Activated naive CD8-positive, alpha-beta T cell treated with anti-CD3 and anti-CD28 coated beads, Interleukin-2, amount 50 U/mL, for 24 hours (primary cell): ENCODE measurements around the gene DOK6.

Experiments used
- ATAC-seq: fragments of 150-1000 bp; cut with Tn5 transposase; one replicate; pipeline ENCODE4 v1.10.0; 2021
- DNase-seq: peaks from one replicate; pipeline ENCODE4 v3.0.0; 2021
- H3K27ac Mint-ChIP-seq: one replicate; pipeline ENCODE4 v1.8.0; 2021; ENCODE audit warnings: mild to moderate bottlenecking, mixed read lengths
- H3K27me3 Mint-ChIP-seq: one replicate; pipeline ENCODE4 v1.8.0; 2021; ENCODE audit warnings: mixed read lengths
- H3K36me3 Mint-ChIP-seq: one replicate; pipeline ENCODE4 v1.8.0; 2021; ENCODE audit warnings: low read depth, mixed read lengths
- H3K4me1 Mint-ChIP-seq: one replicate; pipeline ENCODE4 v1.8.0; 2021; ENCODE audit warnings: mixed read lengths
- H3K4me3 Mint-ChIP-seq: one replicate; pipeline ENCODE4 v1.8.0; 2021; ENCODE audit warnings: mild to moderate bottlenecking, moderate library complexity, mixed read lengths
- H3K9me3 Mint-ChIP-seq: one replicate; pipeline ENCODE4 v1.8.0; 2021; ENCODE audit warnings: mixed read lengths

DOK6 gene

GRCh38 chr18:69725855-69726508, 325.3 kb downstream of the DOK6 start:
- Mint-ChIP-seq H3K4me1 (peaks cover 7% of the 10 kb centered on the region), H3K27me3 (no peaks in the 10 kb centered on the region)

GRCh38 chr18:69727912-69728572, 327.4 kb downstream of the DOK6 start:
- Mint-ChIP-seq H3K4me1 (peaks cover 7% of the 10 kb centered on the region), H3K27ac (no peak overlapping the region)
- no peak for DNase-seq

More at GRCh38 chr18:69725855-69726508, 325.3 kb downstream of the DOK6 start:
- Mint-ChIP-seq H3K4me3 (no peak overlapping the region), H3K27ac (no peak overlapping the region), H3K36me3 (no peaks in the 10 kb centered on the region), H3K9me3 (peaks cover 2% of the 10 kb centered on the region)
- no peak for DNase-seq
- ATAC-seq, result no peak

DNA sequence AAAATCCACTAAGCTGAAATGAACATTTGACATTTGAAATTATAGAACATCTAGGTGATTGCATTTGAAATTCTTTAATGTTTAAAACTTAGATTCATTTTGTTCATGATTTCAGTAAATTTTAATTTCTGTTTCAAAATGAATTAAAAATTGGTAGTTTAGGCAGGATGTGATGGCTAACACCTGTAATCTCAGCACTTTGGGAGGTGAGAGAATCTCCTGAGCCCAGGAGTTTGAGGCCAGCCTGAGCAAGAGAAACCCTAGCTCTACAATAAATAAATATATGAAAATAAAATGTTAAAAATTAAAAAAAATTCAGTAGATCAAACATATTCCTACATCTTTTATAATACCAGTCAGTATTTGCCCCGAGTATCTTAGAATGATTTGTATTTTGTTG, 330.0 kb downstream of the DOK6 start:
- DNase-seq, result no peak

More at GRCh38 chr18:69727912-69728572, 327.4 kb downstream of the DOK6 start:
- H3K4me3 Mint-ChIP-seq, result no peak overlapping the region
- no peaks in the 10 kb centered on the region for H3K36me3 Mint-ChIP-seq
- H3K27me3 Mint-ChIP-seq, result no peaks in the 10 kb centered on the region
- ATAC-seq, result no peak
- no peaks in the 10 kb centered on the region for H3K9me3 Mint-ChIP-seq

GRCh38 chr18:69734536-69734935, 333.8 kb downstream of the DOK6 start:
- H3K4me1 Mint-ChIP-seq, result no peaks in the 10 kb centered on the region
- DNase-seq, result no peak
- no peaks in the 10 kb centered on the region for H3K36me3 Mint-ChIP-seq
- H3K27ac Mint-ChIP-seq, result no peak overlapping the region
- peaks cover 18% of the 10 kb centered on the region for H3K9me3 Mint-ChIP-seq
- no peak overlapping the region for H3K4me3 Mint-ChIP-seq
- ATAC-seq, result no peak
- no peaks in the 10 kb centered on the region for H3K27me3 Mint-ChIP-seq

More for the DNA sequence above, 330.0 kb downstream of the DOK6 start:
- Mint-ChIP-seq H3K4me1 (peaks cover 4% of the 10 kb centered on the region), H3K27me3 (no peaks in the 10 kb centered on the region), H3K9me3 (peaks cover 4% of the 10 kb centered on the region), H3K27ac (no peak overlapping the region), H3K4me3 (no peak overlapping the region), H3K36me3 (no peaks in the 10 kb centered on the region)
- no peak for ATAC-seq

- no peaks in the 10 kb centered on the region for H3K27me3 Mint-ChIP-seq
- H3K9me3 Mint-ChIP-seq, result peaks cover 18% of the 10 kb centered on the region
- H3K36me3 Mint-ChIP-seq, result no peaks in the 10 kb centered on the region
- ATAC-seq (no peak), DNase-seq (no peak)
- H3K4me1 Mint-ChIP-seq, result no peaks in the 10 kb centered on the region
- H3K27ac Mint-ChIP-seq, result no peak overlapping the region
- no peak overlapping the region for H3K4me3 Mint-ChIP-seq
Observed at GRCh38 chr18:69736730-69737129, 336.0 kb downstream of the DOK6 start.

GRCh38 chr18:69737851-69738250, 337.2 kb downstream of the DOK6 start:
- no peaks in the 10 kb centered on the region for H3K27me3 Mint-ChIP-seq
- H3K36me3 Mint-ChIP-seq, result no peaks in the 10 kb centered on the region
- no peak overlapping the region for H3K4me3 Mint-ChIP-seq
- ATAC-seq (no peak), DNase-seq (no peak)
- peaks cover 18% of the 10 kb centered on the region for H3K9me3 Mint-ChIP-seq
- no peak overlapping the region for H3K27ac Mint-ChIP-seq
- H3K4me1 Mint-ChIP-seq, result no peaks in the 10 kb centered on the region

GRCh38 chr18:69747388-69747787, 346.7 kb downstream of the DOK6 start:
- DNase-seq (no peak), ATAC-seq (no peak)
- H3K4me3 Mint-ChIP-seq, result no peak overlapping the region
- no peaks in the 10 kb centered on the region for H3K4me1 Mint-ChIP-seq
- H3K9me3 Mint-ChIP-seq, result peaks cover 5% of the 10 kb centered on the region
- H3K27ac Mint-ChIP-seq, result no peak overlapping the region
- H3K36me3 Mint-ChIP-seq, result peaks cover 2% of the 10 kb centered on the region
- H3K27me3 Mint-ChIP-seq, result no peaks in the 10 kb centered on the region

DNA sequence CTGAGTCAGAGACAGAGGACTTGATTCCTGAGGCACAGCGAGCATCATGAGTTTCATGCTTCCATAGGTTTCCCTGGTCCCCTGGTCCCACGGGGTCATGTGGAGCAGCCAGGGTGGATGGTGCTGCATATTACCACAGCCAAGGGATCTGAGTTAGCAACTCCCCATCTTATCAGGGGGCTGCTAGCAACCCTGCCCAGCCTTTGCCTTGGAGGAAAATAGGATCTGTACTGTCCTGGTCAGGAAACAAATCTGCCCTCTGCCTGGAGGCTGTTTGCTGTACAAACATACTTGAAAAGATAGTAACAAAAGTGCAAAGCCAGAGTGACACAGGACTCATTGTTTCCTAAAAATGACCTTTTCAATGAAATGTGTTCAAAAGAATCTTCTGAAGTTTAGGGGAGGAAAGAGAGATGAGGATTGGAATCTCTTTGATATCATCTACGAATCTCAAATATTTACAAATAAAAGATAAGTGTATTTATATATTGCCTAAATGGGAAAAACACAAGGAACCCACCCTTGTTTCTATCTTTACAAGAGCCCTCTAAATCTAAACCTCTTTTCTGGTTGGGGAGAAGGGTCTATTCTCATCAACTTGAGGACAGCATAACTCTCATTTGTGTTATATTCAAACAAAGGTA, 352.2 kb downstream of the DOK6 start:
- DNase-seq, result no peak
- Mint-ChIP-seq H3K36me3 (peaks cover 6% of the 10 kb centered on the region), H3K4me3 (no peak overlapping the region), H3K4me1 (peaks cover 16% of the 10 kb centered on the region), H3K27ac (no peak overlapping the region), H3K27me3 (no peaks in the 10 kb centered on the region), H3K9me3 (peaks cover 24% of the 10 kb centered on the region)
- ATAC-seq, result no peak

GRCh38 chr18:69754108-69754507, 353.4 kb downstream of the DOK6 start:
- Mint-ChIP-seq H3K4me1 (peaks cover 16% of the 10 kb centered on the region), H3K36me3 (peaks cover 6% of the 10 kb centered on the region), H3K27me3 (no peaks in the 10 kb centered on the region), H3K4me3 (no peak overlapping the region), H3K9me3 (peaks cover 24% of the 10 kb centered on the region), H3K27ac (no peak overlapping the region)
- ATAC-seq (no peak), DNase-seq (no peak)

GRCh38 chr18:69755041-69755440, 354.4 kb downstream of the DOK6 start:
- Mint-ChIP-seq H3K9me3 (peaks cover 22% of the 10 kb centered on the region), H3K4me3 (no peak overlapping the region), H3K27me3 (no peaks in the 10 kb centered on the region), H3K4me1 (peaks cover 16% of the 10 kb centered on the region), H3K36me3 (peaks cover 6% of the 10 kb centered on the region), H3K27ac (no peak overlapping the region)
- no peak for DNase-seq
- ATAC-seq, result no peak

DNA sequence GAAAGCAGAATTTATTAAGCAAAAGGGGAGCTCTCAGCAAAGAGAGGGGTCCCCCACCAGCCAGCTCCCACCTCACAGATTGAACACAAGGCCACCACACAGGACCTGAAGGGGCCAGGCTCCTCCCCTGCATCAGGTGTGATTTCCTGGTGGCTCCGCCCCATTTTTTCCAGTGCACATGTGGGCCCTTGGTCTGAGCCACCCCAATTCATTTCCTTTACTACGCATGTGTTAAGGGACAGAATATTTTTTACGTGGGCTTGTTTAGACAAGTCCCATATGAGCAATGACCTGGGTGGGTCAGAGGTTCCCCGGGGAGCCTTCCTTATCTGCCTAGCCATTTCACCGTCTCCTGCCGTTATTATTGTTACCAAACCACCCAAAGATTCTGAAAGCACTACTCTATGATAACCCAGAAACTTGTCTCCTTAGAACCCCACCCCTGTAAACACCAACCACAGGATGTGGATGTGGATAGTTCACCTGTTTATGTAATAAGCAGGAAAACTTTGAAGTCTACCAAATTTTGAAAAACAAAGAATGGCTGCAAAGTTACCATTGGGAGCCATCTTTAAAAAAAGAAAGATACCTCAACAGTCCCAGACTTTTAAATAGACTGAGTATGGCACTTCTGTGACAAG, 355.3 kb downstream of the DOK6 start:
- ATAC-seq (no peak), DNase-seq (no peak)
- H3K27ac Mint-ChIP-seq, result no peak overlapping the region
- H3K27me3 Mint-ChIP-seq, result no peaks in the 10 kb centered on the region
- H3K4me1 Mint-ChIP-seq, result peaks cover 16% of the 10 kb centered on the region
- H3K4me3 Mint-ChIP-seq, result no peak overlapping the region
- H3K9me3 Mint-ChIP-seq, result peaks cover 19% of the 10 kb centered on the region
- H3K36me3 Mint-ChIP-seq, result peaks cover 4% of the 10 kb centered on the region

DNA sequence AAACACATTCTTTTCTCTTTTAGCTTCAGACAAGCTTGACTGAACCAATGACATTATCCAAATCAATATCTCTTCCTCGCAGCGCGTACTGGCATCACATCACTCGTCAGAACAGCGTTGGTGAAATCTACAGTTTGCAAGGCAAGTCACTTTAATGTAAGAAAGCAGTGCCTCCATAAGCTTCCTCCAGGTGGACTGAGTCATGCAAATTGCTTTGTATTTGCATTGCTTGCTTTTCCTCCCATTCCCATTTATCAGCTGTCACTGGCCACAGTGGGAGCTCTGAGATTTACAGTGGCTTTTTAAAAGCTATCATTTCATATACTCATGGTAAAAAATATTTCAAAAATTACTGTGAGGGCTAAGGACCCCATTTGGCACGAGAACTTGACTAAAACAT, 357.0 kb downstream of the DOK6 start:
- Mint-ChIP-seq H3K27ac (no peak overlapping the region), H3K27me3 (no peaks in the 10 kb centered on the region), H3K4me3 (no peak overlapping the region), H3K36me3 (peaks cover 4% of the 10 kb centered on the region), H3K4me1 (peaks cover 16% of the 10 kb centered on the region), H3K9me3 (peaks cover 19% of the 10 kb centered on the region)
- ATAC-seq, result no peak
- DNase-seq, result no peak

GRCh38 chr18:69758458-69758857, 357.8 kb downstream of the DOK6 start:
- DNase-seq (no peak), ATAC-seq (no peak)
- Mint-ChIP-seq H3K36me3 (peaks cover 4% of the 10 kb centered on the region), H3K4me3 (no peak overlapping the region), H3K27ac (no peak overlapping the region), H3K27me3 (no peaks in the 10 kb centered on the region), H3K9me3 (peaks cover 19% of the 10 kb centered on the region), H3K4me1 (peaks cover 15% of the 10 kb centered on the region)

- DNase-seq (no peak), ATAC-seq (no peak)
- H3K4me1 Mint-ChIP-seq, result peaks cover 14% of the 10 kb centered on the region
- H3K27me3 Mint-ChIP-seq, result no peaks in the 10 kb centered on the region
- no peak overlapping the region for H3K27ac Mint-ChIP-seq
- peaks cover 20% of the 10 kb centered on the region for H3K9me3 Mint-ChIP-seq
- H3K4me3 Mint-ChIP-seq, result no peak overlapping the region
- peaks cover 4% of the 10 kb centered on the region for H3K36me3 Mint-ChIP-seq
Observed at GRCh38 chr18:69759046-69759445, 358.4 kb downstream of the DOK6 start.

- Mint-ChIP-seq H3K36me3 (no peaks in the 10 kb centered on the region), H3K4me1 (no peaks in the 10 kb centered on the region), H3K27me3 (no peaks in the 10 kb centered on the region), H3K4me3 (no peak overlapping the region), H3K9me3 (peaks cover 3% of the 10 kb centered on the region), H3K27ac (no peak overlapping the region)
- DNase-seq (no peak), ATAC-seq (no peak)
Observed at GRCh38 chr18:69763002-69763401, 362.3 kb downstream of the DOK6 start.
